Right hindlimb (tissue), 1 donor: ENCODE data around the gene TMEM184C.
A peak's percentile ranks its signal among the peaks of the same experiment; 100 is the strongest.

Source experiments
- DNase-seq: peaks from one replicate; pipeline ENCODE4 v3.0.0-alpha.2; 2018

TMEM184C gene

GRCh38 chr4:147617173-147617840, at the start of gene TMEM184C:
Gene TMEM184C, plus strand, starts transcription at chr4:147617397. Its CDS starts 560 bp downstream, at chr4:147617957.
- DNase-seq, result peak; percentile 98

- peak; percentile 30 for DNase-seq
Observed at GRCh38 chr4:147570616-147571015, 46.6 kb upstream of the TMEM184C start.

- DNase-seq, result no peak
Observed at GRCh38 chr4:147571036-147571770, 46.0 kb upstream of the TMEM184C start.

- no peak for DNase-seq
Observed at GRCh38 chr4:147576084-147576483, 41.1 kb upstream of the TMEM184C start.

GRCh38 chr4:147578051-147578476, 39.1 kb upstream of the TMEM184C start:
- no peak for DNase-seq

- no peak for DNase-seq
Observed at GRCh38 chr4:147578593-147578992, 38.6 kb upstream of the TMEM184C start.

- DNase-seq, result no peak
Observed at GRCh38 chr4:147580396-147580795, 36.8 kb upstream of the TMEM184C start.

GRCh38 chr4:147581606-147582350, 35.4 kb upstream of the TMEM184C start:
- no peak for DNase-seq

GRCh38 chr4:147582386-147583060, 34.7 kb upstream of the TMEM184C start:
- no peak for DNase-seq

GRCh38 chr4:147583876-147584275, 33.3 kb upstream of the TMEM184C start:
- no peak for DNase-seq

GRCh38 chr4:147586032-147586431, 31.2 kb upstream of the TMEM184C start:
- no peak for DNase-seq

- DNase-seq, result no peak
Observed at GRCh38 chr4:147586637-147587036, 30.6 kb upstream of the TMEM184C start.

GRCh38 chr4:147587041-147587440, 30.2 kb upstream of the TMEM184C start:
- no peak for DNase-seq

GRCh38 chr4:147589586-147589985, 27.6 kb upstream of the TMEM184C start:
- DNase-seq, result no peak

- DNase-seq, result peak; percentile 77
Observed at GRCh38 chr4:147590249-147590920, 26.8 kb upstream of the TMEM184C start.

GRCh38 chr4:147591106-147591505, 26.1 kb upstream of the TMEM184C start:
- no peak for DNase-seq

GRCh38 chr4:147594107-147594506, 23.1 kb upstream of the TMEM184C start:
- no peak for DNase-seq

GRCh38 chr4:147594578-147594977, 22.6 kb upstream of the TMEM184C start:
- no peak for DNase-seq

- DNase-seq, result no peak
Observed at GRCh38 chr4:147596377-147596776, 20.8 kb upstream of the TMEM184C start.

- DNase-seq, result no peak
Observed at GRCh38 chr4:147596981-147597380, 20.2 kb upstream of the TMEM184C start.

GRCh38 chr4:147597561-147597960, 19.6 kb upstream of the TMEM184C start:
- no peak for DNase-seq

GRCh38 chr4:147599206-147599605, 18.0 kb upstream of the TMEM184C start:
- DNase-seq, result no peak
